Umbilical cord (tissue), 2 donors: ENCODE results near the gene C2CD4C. TPM values are rescaled to one million over a fixed set of nuclear protein-coding genes. Genes with fewer than 3 reads are reported as not detected.
"Not testable (repeated sequence)": the region's sequence is repeated elsewhere in the genome, so short reads cannot be mapped to it uniquely, and the experiment has no call there.

ENCODE experiments used
- DNase-seq: peaks from one replicate; pipeline ENCODE4 v3.0.0-alpha.2; 2015; ENCODE audit warnings: low spot score
- total RNA-seq: library from RNA; depleted of rRNA; stranded (reverse); fragments of >200 nt; gene quantifications from one replicate; pipeline ENCODE4 v1.2.3, GENCODE V29; 2014; ENCODE audit warnings: low replicate concordance; ENCODE audit not compliant: insufficient read depth

The C2CD4C gene
- total RNA-seq, 1 donor from 2014 or later = 0.96 TPM

GRCh38 chr19:415292-415691 lies 6.3 kb upstream of the C2CD4C start:
- no peak for DNase-seq

- no peak for DNase-seq
Observed at GRCh38 chr19:413756-414420, 4.9 kb upstream of the C2CD4C start.

GRCh38 chr19:412356-413355 lies 3.7 kb upstream of the C2CD4C start:
- peak; percentile 73 for DNase-seq

GRCh38 chr19:411723-412355 lies 2.9 kb upstream of the C2CD4C start:
- no peak for DNase-seq

- DNase-seq = not testable (repeated sequence)
Observed at GRCh38 chr19:411121-411722, 2.3 kb upstream of the C2CD4C start.

- no peak for DNase-seq
Observed at GRCh38 chr19:410243-410781, 1.4 kb upstream of the C2CD4C start.

- peak; percentile 15 for DNase-seq
Observed at GRCh38 chr19:409516-410242, 732 bp upstream of the C2CD4C start.

- DNase-seq = no peak
Observed at GRCh38 chr19:408441-408901, 476 bp downstream of the C2CD4C start.

GRCh38 chr19:407511-408440 lies 1.2 kb downstream of the C2CD4C start:
- no peak for DNase-seq

- no peak for DNase-seq
Observed at GRCh38 chr19:406971-407510, 1.9 kb downstream of the C2CD4C start.

- DNase-seq = no peak
Observed at GRCh38 chr19:406135-406781, 2.7 kb downstream of the C2CD4C start.

GRCh38 chr19:405121-405965 lies 3.6 kb downstream of the C2CD4C start:
- no peak for DNase-seq

GRCh38 chr19:403221-404027 lies 5.5 kb downstream of the C2CD4C start:
- no peak for DNase-seq

- no peak for DNase-seq
Observed at GRCh38 chr19:402786-403185, 6.2 kb downstream of the C2CD4C start.

GRCh38 chr19:401866-402511 lies 7.0 kb downstream of the C2CD4C start:
- DNase-seq = no peak
